Fibroblast of skin of left biceps (primary cell): ENCODE measurements around the gene TRIM46.
"Not testable (repeated sequence)": the region's sequence is repeated elsewhere in the genome, so short reads cannot be mapped to it uniquely, and the experiment has no call there.

Experiments
- DNase-seq, 2 experiments: peaks; one replicate each; pipeline ENCODE4 v3.0.0-alpha.2; 2013; ENCODE audit warnings: low read depth in 2 of 2

Gene TRIM46

DNA sequence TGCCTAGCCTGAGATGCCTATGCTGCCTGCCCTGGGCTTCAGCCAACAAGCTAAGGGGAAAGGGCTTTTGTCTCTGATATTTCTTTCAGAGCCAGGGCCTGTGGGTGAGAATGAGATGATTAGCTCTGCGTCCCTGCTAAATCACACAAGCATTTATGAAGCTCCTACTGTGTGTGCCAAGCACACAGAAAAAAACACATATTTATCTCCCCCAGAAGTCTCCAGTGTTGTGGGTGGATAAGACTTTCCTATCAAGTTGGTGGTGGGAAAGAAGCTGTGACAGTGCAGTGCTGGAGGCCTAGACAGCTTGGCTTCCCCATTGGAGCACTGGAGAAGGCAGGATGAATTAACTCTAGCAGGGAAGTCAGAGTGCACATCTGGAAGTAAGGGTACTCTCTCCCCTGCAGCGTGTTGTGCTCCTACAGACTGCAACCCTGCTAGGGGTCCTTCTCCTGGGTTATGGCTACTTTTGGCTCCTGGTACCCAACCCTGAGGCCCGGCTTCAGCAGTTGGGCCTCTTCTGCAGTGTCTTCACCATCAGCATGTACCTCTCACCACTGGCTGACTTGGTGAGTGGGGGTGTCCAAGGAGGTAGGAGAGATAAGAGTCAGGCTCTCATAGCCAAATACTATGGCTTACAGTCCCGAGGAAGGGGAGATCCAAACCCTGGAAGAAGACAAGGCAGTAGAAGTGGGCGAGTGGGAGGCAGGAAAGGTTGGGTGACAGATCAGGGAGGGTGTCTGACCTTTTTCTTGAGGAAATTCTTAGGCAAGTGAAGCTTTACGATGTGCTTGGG, 36.3 kb upstream of the TRIM46 start:
- no peak for DNase-seq

DNA sequence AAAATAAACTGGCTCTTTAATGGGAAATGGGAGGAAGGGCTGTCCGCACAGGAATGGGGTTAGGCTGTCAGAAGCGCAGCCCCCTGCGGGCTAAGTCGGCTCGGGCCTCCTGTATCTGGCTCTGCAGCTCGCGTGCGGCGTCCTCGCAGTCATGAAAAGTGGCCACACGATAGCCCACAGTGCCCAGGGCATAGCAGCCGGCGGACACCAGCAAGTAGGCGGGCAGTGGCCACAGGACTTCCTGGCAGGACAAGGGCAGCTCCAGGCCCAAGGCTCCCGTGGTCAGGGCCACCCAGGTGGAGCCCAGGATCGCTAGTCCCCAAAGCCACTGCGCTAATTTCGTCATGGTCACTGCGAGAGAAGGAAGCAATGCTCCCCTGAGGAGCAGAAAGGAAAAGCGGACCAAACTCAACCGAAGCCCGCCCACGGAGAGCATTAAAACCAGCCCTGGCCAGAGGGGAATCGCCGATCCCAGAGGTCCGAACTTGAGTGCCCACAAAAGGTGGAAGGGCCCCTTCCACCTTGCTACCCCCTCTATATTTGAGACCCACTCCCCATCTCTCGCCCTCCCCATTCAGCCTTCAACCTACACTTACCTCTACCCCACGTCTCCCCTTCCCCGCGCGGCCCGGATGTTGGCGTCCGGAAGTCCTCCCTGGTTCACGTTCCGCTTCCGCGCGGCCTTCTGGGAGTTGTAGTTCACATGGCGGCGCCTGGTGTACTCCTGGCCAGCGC, 33.6 kb upstream of the TRIM46 start, which contains the start of gene DPM3:
Gene DPM3, minus strand, starts transcription at position 637 of the 735 bp plus-strand sequence. Its CDS starts 291 bp downstream, at position 346.
- DNase-seq = peak in 1 of 2 experiments; percentile 17

DNA sequence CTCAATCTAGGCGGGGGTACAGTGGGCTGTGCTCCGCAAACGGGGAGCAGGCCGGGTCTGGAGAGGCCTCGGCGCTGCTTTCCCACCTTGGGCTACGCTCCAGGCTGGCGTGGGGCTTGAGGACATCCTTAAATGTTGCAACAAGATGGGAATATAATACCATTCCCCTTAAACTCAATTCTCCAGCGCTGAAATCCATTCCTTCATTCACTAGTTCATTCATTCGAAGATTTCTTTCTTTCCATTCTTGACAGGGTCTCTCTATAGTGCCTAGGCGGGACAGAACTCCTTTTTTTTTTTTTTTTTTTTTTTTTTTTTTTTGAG, 33.1 kb upstream of the TRIM46 start:
- no peak for DNase-seq

DNA sequence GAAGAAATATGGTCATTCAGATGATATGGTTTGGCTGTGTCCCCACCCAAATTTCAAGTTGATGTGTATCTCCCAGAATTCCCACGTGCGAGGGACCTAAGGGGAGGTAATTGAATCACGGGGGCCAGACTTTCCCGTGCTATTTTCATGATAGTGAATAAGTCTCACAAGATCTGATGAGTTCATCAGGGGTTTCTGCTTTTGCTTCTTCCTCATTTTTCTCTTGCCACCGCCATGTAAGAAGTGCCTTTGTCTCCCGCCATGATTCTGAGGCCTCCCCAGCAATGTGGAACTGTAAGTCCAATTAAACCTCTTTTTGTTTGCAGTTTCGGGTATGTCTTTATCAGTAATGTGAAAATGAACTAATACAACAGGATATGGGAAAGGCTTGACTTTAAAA, 31.9 kb upstream of the TRIM46 start:
- no peak for DNase-seq

DNA sequence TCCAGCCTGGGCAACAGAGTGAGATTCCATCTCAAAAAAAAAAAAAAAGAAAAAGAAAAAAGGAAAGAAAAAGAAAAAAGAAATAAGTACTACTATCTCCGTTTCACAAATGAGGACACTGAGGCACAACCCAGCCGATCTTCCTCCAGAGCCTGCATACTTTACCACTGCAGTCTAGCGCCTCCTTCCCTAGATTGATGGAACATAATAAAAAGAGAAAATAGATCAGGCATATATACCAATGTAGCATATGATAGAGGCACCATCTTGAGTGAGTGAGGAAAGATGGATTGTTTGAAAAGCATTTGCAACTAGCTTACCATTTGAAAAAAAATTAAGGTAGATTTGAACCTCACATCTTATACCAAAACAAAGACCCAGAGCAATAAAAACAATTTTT, 28.2 kb upstream of the TRIM46 start:
- DNase-seq = no peak

DNA sequence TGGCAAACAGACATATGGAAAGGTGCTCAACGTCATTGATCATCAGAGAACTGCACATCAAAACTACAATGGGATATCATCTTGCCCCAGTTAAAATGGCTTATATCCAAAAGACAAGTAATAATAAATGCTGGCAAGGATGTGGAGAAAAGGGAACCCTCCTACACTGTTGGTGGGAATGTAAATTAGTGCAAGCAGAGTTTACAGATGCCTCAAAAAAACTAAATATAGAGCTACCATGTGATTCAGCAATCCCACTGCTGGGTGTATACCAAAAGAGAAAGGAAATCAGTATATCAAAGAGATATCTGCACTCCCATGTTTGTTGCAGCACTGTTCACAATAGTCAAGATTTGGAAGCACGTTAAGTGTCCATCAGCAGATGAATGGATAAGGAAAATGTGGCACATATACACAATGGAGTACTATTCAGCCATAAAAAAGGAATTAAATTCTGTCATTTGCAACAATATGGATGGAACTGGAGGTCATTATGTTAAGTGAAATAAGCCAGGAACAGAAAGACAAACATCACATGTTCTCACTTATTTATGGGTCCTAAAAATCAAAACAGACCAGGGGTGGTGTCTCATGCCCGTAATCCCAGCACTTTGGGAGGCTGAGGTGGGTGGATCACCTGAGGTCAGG, 17.5 kb upstream of the TRIM46 start:
- DNase-seq = not testable (repeated sequence)

DNA sequence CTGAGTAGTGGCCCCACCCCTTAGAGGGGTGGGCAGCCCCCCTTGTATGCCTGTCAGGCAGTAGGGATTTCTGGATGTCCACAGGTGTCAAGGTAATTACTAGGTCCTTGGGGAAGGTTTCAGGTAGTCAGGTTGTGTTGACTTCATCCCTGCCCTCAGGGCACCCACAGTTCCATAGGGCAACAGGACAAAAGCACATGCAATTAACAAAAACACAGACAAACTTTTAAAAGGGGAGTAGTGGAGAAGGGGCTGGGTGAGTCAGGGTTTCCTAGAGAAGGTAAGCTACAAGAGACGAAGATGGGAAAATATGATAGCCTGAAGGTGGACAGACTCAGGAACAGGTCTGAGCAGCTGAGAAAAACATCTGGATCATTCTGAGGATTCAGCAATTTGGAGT, 14.7 kb upstream of the TRIM46 start:
- no peak for DNase-seq

DNA sequence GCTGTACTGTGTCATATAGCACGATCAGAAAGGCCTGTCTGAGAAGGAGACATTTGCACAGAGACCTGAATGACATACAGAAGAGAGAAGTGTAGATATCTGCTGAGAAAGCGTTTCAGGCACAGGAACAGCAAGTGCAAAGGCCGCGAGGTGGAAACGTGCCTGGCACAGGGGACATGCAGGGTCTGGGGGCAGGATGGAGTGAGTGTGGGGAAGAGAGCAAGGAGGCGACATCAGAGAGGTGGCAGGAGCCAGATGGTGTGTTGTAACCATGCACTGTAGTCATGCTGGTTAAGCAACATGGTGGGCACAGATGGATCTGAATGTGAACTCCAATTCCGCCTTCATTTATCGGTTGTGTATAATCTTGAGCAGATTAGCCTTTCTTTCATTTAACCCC, 13.5 kb upstream of the TRIM46 start:
- no peak for DNase-seq

DNA sequence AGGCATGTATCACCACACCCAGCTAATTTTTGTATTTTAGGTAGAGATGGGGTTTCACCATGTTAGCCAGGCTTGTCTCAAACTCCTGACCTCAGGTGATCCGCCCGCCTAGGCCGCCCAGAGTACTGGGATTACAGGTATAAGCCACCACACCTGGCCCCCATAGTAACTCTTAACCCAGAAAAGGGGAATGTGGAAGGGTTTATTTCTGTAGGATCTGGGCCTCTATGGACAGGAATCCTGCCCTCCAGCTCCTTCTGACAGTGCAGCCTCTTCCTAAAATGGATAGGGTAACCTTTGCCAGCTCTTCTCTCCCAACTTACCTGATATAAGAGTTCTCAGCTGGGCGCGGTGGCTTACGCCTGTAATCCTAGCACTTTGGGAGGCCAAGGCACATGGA, 11.0 kb upstream of the TRIM46 start:
- not testable (repeated sequence) for DNase-seq

DNA sequence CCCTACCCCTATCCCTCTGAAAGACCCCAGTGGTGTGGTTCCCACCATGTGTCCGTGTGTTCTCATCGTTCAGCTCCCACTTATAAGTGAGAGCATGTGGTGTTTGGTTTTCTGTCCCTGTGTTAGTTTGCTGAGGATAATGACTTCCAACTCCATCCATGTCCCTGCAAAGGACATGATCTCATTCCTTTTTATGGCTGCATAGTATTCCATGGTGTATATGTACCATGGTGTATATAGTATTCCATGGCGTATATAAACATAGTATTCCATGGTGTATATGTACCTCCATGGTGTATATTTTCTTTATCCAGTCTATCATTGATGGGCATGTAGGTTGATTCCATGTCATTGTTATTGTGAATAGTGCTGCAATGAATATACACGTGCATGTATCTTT, 9.9 kb upstream of the TRIM46 start:
- not testable (repeated sequence) for DNase-seq

DNA sequence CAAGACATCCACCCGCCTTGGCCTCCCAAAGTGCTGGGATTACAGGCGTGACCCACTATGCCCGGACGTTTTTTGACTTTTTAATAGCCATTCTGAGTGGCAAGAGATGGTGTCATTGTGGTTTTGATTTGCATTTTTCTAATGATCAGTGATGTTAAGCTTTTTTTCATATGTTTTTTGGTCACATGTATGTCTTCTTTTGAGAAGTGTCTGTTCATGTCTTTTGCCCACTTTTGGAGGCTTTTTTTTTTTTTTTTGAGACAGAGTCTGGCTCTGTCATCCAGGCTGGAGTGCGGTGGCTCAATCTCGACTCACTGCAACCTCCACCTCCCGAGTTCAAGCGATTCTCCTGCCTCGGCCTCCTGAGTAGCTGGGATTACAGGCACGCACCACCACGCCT, 9.0 kb upstream of the TRIM46 start:
- not testable (repeated sequence) for DNase-seq

DNA sequence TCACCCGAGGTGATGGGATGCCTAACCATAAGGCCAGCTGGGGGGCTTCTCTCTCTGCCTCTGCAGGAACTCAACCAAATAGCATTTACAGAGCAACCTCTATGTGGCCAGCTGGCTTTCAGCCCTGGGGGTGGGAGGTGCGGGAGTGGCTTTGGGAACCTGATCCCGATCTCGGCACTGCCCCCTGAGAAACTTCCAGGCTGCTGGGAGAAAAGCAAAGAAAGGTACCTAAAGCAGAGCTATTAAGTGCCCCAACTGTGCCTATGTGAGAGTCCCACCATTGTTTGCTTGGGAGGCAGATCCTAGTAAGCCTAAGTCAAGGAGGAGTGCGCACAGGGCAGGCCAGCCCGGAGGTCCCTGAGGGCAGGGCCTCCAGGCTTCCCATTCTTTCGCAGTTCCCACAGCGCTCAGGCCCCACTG, 7.6 kb upstream of the TRIM46 start:
- no peak for DNase-seq

DNA sequence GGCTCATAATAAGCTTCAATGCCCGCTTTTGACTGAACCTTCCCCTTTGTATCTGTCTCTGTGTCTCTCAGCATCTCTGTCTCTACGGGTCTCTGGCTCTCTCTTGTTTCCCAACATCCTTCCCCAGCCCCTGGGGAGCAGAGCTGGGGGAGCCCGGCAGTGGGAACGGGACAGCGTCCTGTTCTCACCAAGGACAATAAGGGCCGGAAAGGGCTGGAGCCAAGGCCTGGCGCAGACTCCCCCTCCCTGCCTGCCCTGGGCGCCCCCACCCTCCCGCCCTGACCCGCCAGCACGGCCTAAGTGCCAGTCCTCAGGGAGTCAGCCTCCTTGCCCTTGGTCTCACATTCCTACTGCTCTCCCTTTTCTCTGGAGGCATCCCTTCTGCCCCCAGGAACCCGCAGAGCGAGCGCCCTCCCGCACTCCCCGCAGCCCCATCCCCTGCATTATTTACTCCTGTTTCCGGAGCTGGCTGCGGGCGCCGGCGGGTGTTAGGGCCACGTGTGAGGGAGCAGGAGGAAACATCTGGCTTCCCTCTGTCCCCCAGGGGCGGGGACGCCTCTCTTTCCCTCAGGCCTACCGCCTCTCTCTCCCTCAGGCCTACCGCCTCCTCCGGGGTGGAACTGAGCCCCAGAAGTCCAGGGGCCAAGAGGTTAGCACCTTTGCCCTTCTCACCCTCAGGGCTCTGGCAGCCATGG, 7.0 kb upstream of the TRIM46 start:
- DNase-seq = no peak

DNA sequence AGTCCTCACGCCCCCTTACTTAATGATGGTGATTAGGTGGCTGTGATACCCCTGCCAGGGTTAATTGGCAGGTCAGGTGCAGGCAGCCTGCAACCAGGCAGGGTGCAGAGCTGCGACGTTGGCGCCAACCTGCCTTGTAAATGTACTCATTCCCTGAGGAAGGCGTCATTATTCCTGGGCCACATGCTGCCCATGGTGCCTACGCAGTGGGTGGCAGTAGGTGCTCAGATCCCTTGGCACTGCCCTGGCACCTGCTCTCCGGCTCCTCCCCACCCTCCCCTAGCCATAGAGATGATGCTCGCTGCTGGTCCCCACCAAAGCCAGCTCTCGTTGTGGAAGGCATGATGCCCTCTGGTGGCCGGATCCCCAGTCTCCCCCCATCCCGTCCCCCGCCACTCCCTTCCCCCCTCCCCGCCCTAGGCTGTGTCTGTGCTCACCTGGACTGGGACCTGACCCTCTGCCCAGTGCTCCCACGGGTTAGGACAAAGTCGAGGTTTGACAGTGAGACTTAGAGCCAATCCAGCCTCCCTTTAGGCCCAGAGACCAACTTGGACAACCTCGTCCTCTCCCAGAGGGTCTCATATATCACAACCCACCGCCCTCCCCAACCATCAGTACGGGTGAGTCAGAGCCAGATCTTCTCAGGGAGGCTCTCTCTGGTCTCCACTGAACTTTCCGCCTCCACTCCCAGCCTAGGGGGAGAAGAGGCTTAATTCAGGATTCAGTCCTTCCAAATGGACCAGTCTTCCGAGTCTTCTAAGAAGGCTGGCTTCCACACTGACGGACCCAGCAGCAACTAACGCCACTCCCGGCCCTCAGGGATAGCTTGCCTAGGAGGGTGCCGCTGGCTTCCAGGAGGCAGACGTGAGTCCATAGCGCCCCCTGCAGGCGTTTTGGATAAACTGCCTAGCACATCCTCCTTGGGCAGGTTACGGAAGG, 6.2 kb upstream of the TRIM46 start:
- DNase-seq = peak in 1 of 2 experiments; percentile 29

DNA sequence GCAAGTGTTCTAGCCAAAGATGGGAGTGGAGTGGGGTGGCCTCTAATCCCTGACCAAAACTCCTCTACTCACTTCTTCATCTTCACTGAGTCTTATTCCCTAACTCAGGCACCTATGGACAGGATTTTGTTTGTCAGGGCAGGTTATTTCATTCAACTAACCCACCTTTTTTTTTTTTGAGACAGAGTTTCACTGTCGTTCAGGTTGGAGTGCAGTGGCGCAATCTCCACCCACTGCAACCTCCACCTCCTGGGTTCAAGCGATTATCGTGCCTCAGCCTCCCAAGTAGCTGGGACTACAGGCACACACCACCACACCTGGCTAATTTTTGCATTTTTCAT, 5.6 kb upstream of the TRIM46 start:
- not testable (repeated sequence) for DNase-seq

DNA sequence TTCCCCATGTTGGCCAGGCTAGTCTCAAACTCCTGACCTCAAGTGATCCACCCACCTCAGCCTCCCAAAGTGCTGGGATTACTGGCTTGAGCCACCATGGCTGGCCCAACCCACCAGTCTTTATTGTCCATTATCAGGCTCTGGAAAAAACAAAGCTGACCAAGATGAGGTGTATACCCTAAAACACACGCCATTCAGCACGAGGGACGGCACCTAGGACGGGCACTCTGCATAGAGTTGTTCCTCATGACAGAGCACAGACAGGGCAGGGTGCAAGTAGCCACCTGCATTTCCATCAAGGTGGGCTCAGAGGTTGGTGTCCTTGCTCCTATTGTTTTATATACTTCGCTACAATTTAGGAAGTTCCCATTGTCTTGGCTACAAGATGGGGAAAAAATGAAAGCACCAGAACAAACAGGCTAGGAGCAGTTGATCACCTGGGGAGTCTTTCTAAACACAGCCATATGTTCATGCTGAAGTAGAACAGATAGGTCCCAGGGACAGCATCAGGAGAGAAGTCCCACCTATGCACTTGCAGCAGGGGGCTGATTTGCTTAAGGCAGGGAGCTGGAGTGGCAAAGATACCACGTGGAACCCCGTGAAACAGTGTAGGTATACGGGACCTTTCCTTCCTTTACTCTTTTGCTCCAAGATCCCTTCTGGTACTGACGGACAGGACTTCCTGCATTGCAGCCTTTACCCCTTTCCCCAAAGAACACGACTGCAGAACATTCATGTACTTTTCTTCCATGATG, 5.0 kb upstream of the TRIM46 start:
- no peak for DNase-seq

DNA sequence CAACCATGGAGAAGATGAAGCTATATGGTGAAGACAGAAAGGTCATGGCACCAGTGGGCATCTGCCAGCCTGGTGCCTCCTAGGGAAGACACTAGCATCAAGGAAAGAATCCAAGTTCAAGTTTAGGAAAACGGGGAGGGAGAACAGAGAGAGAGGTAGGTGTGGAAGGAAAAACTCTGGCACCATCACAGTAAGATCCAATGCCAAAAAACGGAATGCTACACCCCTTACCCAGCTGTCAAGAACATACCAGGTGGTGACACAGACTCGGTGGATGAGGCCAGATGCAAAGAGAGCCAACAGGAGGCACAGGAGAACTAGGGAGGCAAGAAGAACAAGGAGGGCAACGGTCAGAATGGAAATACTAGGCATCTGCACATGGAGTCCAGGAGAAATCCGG, 4.1 kb upstream of the TRIM46 start:
- no peak for DNase-seq

DNA sequence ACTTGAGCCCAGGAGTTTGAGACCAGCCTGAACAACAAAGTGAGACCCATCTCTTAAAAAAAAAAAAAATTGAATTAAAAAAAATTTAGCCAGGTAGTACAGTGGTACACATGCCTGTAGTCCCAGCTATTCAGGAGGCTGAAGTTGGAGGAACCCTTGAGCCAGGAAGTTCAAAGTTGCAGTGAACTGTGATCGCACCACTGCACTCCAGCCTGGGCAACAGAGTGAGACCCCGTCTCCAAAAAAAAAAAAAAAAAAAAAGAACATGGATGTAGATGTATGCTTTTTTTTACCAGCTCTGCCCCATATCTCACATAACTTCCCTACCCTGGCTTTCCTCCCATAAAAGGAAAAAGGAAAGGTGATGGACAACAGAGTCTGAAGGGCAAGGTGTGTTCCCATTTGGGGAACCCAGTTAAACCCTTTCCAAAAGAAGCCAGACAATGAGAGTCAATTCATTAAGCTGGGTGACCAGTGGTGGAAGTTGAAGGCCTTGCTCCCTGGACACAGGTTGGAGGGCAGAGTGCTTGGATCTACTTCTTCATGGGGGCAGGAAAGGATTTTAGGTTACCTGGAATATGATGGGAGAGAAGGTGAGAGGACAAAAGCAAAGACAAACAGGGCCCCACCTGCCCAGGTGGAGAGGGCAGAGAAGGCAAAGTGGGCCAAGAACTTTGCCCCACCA, 3.4 kb upstream of the TRIM46 start:
- DNase-seq = no peak

DNA sequence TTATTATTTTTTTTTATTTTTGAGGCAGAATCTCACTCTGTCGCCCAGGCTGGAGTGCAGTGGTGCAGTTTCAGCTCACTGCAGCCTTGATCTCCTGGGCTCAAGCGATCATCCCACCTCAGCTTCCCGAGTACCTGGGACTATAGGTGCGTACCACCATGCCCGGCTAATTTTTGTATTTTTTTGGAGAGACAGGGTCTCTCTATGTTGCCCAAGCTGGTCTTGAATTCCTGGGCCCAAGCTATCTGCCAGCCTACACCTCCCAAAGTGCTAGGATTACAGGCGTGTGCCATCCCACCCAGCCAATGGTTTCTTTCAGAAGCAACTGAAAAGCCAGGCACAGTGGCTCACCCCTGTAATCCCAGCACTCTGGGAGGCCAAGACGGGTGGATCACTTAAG, 2.8 kb upstream of the TRIM46 start:
- DNase-seq = no peak
